Measurements from ENCODE around the gene PRKCA.

DNA sequence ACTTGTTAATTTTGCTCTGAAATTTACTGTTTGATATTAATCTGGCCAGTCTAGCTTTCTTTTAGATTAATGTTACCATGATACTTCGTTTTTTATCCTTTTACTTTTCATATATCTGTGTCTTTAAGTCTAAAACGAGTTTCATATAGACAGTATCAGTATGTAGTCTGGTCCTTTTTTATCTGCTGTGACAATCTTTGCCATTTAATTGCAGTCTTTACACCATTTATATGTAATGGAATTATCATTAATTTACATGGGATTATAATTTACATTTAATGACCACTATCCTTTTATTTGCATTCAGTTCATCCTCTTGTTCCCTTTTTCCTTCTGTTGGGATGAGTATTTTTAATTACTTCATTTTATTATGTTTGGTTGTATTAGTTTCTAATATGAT is 243.5 kb downstream of the PRKCA start:
- no peak for TF ChIP-seq EZH2 (IDR thresholded peaks at IDR 0.05; ENCODE audit: low read depth, unreplicated experiment)
- TF ChIP-seq, protein P1, sequence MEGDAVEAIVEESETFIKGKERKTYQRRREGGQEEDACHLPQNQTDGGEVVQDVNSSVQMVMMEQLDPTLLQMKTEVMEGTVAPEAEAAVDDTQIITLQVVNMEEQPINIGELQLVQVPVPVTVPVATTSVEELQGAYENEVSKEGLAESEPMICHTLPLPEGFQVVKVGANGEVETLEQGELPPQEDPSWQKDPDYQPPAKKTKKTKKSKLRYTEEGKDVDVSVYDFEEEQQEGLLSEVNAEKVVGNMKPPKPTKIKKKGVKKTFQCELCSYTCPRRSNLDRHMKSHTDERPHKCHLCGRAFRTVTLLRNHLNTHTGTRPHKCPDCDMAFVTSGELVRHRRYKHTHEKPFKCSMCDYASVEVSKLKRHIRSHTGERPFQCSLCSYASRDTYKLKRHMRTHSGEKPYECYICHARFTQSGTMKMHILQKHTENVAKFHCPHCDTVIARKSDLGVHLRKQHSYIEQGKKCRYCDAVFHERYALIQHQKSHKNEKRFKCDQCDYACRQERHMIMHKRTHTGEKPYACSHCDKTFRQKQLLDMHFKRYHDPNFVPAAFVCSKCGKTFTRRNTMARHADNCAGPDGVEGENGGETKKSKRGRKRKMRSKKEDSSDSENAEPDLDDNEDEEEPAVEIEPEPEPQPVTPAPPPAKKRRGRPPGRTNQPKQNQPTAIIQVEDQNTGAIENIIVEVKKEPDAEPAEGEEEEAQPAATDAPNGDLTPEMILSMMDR (conservative IDR thresholded peaks at IDR 0.05; ENCODE audit: low read depth in 2 of 2) = no peak
- TF ChIP-seq, protein P2, sequence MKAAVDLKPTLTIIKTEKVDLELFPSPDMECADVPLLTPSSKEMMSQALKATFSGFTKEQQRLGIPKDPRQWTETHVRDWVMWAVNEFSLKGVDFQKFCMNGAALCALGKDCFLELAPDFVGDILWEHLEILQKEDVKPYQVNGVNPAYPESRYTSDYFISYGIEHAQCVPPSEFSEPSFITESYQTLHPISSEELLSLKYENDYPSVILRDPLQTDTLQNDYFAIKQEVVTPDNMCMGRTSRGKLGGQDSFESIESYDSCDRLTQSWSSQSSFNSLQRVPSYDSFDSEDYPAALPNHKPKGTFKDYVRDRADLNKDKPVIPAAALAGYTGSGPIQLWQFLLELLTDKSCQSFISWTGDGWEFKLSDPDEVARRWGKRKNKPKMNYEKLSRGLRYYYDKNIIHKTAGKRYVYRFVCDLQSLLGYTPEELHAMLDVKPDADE (IDR thresholded peaks at IDR 0.05) = no peak
- no peak for TF ChIP-seq POLR2AphosphoS5 (IDR thresholded peaks at IDR 0.05; ENCODE audit: low read depth)
- TF ChIP-seq, protein P3, sequence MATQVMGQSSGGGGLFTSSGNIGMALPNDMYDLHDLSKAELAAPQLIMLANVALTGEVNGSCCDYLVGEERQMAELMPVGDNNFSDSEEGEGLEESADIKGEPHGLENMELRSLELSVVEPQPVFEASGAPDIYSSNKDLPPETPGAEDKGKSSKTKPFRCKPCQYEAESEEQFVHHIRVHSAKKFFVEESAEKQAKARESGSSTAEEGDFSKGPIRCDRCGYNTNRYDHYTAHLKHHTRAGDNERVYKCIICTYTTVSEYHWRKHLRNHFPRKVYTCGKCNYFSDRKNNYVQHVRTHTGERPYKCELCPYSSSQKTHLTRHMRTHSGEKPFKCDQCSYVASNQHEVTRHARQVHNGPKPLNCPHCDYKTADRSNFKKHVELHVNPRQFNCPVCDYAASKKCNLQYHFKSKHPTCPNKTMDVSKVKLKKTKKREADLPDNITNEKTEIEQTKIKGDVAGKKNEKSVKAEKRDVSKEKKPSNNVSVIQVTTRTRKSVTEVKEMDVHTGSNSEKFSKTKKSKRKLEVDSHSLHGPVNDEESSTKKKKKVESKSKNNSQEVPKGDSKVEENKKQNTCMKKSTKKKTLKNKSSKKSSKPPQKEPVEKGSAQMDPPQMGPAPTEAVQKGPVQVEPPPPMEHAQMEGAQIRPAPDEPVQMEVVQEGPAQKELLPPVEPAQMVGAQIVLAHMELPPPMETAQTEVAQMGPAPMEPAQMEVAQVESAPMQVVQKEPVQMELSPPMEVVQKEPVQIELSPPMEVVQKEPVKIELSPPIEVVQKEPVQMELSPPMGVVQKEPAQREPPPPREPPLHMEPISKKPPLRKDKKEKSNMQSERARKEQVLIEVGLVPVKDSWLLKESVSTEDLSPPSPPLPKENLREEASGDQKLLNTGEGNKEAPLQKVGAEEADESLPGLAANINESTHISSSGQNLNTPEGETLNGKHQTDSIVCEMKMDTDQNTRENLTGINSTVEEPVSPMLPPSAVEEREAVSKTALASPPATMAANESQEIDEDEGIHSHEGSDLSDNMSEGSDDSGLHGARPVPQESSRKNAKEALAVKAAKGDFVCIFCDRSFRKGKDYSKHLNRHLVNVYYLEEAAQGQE (IDR thresholded peaks at IDR 0.05; ENCODE audit: unreplicated experiment) = no peak
- TF ChIP-seq CREB1 (CRISPR knock-in tag; IDR thresholded peaks at IDR 0.05; ENCODE audit: low read depth) = no peak
- no peak for TF ChIP-seq EZH2phosphoT487 (IDR thresholded peaks at IDR 0.05; ENCODE audit: unreplicated experiment)
- no peak for TF ChIP-seq ZNF331 (CRISPR knock-in tag; IDR thresholded peaks at IDR 0.05; ENCODE audit: low read depth)
- no peak for TF ChIP-seq JUNB (IDR thresholded peaks at IDR 0.05; ENCODE audit: unreplicated experiment)
